Epidermal melanocyte (primary cell): ENCODE results near the gene TRAF3.

Source experiments
- DNase-seq: peaks from one replicate; pipeline ENCODE4 v3.0.0; 2011; ENCODE audit warnings: low spot score; ENCODE audit not compliant: insufficient read length

The TRAF3 gene

DNA sequence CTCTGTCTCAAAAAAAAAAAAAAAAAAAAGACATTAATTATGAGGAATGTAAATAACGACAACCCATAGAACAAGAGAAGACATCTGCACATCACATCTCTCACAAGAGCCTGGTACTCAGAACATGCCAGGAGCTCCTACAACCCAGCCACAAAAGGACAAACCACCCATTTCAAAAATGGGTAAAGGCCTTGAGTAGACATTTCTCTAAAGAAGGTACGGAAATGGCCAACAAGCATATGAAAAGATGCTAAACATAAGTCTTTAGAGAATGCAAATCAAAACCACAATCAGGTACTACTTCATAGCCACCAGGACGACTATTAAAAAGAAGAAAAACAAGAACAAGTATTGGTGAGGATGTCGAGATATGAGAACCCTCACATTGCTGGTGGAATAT is 158.5 kb downstream of the TRAF3 start:
- DNase-seq = no peak

DNA sequence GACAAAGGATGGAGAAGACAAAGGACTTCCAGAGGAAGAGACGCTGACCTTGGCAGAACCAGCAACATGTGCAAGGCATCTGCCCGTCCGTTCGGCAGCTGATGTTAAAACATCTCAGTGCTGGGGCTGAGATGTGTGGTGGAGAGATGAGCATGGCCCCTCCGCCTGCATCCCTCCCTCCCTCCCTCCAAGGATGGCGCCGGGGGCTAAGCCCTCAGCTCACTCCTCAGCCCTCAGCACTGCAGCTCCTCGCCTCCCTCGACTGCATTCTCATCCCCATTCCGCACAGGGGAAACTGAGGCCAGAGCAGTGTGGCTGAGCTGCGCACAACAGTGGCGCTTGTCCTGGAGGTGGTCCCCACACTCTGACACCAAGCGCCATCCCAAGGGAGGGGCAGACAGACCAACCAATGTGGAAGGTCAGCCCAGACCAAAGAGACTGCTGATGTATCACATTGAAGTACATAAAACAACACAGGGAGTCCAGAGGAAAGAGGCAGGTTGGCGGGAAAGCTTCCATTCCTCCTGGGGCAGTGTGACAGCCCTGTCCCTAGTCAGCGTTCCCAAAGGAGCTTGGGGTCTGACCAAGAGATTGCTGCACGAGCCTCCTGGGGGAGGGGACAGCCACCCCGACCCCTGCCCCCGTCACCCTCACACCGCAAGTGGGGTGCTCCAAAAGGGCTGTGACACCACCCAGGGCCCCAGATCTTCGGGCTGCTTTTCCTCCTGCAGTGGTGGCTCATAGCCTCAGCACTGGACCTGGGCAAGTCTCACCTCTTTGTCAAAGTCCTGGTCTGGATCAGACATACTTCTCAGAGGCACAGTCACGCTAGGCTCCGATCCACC is 160.3 kb downstream of the TRAF3 start:
- DNase-seq = no peak

- no peak for DNase-seq
Measured at GRCh38 chr14:102938191-102938590, 160.9 kb downstream of the TRAF3 start.

- no peak for DNase-seq
Measured at GRCh38 chr14:102939329-102939728, 162.1 kb downstream of the TRAF3 start.

DNA sequence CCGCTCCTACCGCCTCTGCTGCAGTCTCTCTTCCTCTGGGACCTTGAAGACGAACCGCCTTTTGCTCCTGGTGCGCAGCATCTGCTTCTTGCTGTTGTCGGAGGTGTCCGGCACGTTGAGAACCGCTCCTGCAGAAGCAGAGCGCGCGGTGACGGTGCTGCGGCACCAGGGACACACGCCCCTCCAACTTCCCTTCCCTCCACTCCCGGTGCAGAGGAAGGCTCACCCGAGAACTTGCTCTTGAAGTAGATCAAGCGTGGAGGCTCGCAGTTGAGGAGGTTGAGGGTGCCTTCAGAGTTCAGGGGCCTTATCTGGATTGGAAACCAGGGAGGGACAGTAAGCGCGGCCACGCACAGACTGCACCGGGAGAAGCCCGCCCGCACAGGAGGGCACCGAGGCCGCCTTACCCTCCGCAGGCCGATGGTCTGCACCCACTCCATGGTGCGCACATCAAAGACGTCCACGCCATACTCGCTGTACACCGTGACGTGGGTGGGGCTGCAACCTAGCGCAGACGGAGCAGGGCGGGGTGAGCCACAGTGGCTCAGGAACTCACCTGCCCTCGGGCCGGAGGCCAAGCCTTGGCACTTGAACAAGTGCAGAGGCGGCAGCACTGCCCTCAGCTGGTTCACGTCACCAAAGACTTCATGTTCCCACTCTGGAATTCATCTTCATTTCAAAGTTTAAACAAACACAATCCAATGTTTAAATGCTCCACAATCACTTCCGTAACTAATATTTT is 162.7 kb downstream of the TRAF3 start:
- no peak for DNase-seq

GRCh38 chr14:102940729-102941362 is 163.6 kb downstream of the TRAF3 start:
- DNase-seq = no peak

DNA sequence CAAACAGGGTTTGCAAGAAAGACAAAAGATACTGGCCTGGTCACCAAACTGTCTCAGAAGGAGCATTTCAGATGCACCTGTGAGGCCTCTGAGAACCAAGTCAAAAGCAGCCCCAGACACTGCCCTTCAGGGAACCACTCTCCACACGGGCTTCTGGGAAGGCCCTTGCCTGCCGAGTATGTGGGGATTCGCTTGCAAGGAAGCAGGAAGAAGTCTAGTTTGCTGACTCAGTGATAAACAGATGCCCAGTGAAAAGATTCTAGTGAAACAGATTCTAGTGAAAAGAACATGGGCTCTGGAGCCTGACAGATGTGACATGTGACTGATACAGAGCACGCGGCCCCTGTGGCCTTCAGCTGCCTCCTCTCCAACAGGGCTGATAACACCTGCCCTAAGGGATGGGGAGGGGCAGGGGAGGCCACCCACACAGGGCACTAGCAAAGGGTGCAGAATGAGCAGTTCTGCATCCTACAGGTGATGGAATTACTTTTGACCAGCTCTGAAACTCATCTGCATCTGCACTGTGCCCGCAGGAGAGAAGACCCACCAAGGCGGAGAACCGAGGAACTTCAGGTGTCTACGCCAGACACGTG is 164.3 kb downstream of the TRAF3 start:
- DNase-seq = no peak

GRCh38 chr14:102942069-102942468 is 164.8 kb downstream of the TRAF3 start:
- no peak for DNase-seq

DNA sequence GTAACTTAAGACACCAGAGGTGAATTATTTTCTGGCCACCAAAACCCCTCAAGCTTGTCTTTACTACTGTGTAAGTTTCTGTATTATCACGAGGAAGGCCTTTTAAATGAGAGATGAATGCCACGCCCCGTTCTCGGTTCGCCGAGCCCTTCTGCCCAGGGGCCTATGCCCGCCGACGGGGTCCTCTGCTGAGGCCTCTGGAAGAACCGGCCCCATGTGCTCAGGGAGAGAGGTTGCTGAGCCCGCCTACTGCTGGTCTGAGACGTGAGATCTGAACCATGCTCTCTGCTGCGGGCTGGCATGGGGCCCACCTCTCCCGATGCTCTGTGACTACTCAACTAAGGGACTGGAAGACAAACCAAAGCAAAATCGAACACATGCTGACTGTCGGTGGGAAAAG is 166.2 kb downstream of the TRAF3 start:
- DNase-seq = no peak

GRCh38 chr14:102943979-102944378 is 166.7 kb downstream of the TRAF3 start:
- no peak for DNase-seq

GRCh38 chr14:102944448-102945330 is 167.4 kb downstream of the TRAF3 start:
- no peak for DNase-seq

- no peak for DNase-seq
Measured at GRCh38 chr14:102945346-102946130, 168.3 kb downstream of the TRAF3 start.

DNA sequence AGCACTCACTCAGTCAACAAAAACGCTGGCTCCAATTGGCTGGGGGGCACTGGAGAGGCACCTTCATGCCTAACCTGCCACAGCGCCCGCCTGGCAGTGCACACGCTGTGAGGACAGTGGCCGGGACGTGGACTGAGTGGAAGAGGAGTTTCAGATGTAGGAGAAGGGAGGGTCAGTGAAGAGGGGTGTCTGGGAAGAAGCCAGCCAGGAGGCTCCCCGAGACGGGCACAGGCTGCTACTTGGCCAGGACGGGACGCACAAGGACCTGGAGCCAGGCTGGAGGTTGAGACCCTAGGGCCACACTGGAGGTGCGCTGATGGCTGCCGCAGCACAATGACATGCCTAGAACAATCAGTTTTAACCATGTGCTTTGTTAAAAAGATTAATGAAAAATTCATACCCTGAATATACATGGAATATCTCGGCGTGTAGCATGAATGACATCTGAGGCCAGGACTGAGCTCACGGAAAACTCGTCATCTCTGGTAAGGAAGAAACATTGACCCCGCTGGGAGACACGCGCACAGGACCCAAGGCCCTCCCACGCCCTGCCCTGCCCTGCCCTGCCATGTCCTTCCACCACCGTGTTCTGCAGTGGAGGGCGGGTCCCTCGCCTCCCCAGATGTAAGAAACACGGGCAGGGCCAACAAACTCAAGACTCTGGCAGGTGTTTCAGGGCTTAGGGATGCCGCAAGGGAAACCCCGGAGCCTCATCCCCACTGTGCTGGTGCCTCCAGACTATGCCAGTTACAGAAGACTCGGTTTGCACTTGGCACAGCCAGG is 170.3 kb downstream of the TRAF3 start:
- no peak for DNase-seq

GRCh38 chr14:102948698-102949061 is 171.4 kb downstream of the TRAF3 start:
- no peak for DNase-seq

DNA sequence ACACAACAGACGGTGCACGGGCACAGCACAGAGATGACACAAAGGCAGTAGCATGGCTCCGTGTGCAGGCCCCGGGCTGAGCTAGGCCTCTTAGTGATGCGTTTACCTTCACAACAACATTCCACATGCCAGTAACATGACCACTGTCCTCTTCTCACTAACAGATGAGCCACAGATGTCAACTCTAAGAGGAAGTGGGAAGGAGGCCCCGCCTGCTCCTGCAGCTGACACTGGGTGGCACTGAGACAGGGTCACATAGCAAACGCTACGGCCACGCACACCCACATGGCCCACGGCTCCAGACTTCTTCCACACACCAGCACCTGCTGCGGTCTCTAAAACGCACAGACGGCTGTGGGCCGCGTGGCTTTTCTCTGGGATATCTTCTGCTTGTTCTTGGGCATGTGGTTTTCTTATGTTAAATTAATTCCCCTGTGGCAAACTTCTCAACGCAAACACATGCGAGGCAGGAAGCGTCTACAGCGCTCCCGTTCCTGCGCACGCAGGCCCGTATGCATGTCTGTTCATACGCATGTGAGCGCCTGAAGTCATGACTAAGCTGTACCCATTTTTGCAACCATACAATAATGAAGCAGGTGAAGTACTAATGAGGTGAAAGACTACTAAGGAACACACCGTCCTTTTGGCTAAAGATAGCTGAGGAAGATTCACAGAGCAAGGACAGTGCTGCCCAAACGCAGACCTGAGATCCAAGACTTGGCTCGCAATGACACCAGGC is 172.0 kb downstream of the TRAF3 start:
- DNase-seq = peak; percentile 63

- no peak for DNase-seq
Measured at GRCh38 chr14:102949801-102950451, 172.7 kb downstream of the TRAF3 start.

GRCh38 chr14:102951034-102951433 is 173.8 kb downstream of the TRAF3 start:
- peak; percentile 69 for DNase-seq

DNA sequence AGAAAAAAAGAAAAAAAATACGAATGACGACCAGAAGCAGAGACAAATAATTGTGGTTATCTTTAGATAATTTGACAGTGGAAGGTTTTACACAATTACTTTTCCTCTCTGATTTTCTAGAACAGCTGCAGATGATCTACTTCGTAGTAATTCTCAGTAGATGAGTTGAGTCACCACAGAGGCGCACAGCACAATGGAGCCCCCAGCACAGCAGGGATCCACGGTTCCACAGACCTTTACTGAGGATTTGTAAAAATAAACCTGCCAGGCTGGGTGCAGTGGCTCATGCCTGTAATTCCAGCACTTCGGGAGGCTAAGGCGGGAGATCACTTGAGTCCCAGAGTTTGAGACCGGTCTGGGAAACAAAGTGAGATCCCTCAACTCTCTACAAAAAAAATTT is 174.6 kb downstream of the TRAF3 start:
- DNase-seq = no peak
